K562 (cell line): Measurements from ENCODE around the gene UBE2QL1. TPM values are rescaled to one million over a fixed set of nuclear protein-coding genes. Genes with fewer than 3 reads are reported as not detected.

Source experiments
- BHLHE40 ChIP-seq: IDR thresholded peaks from 2 replicates; pipeline ENCODE4 v1.6.1; 2011; ENCODE audit warnings: low read length, improper control_type of control experiment
- CTBP1 ChIP-seq: fragments of 450-650 bp; IDR thresholded peaks from 2 replicates; pipeline ENCODE4 v1.6.1; 2016; ENCODE audit warnings: borderline replicate concordance
- EWSR1 ChIP-seq: fragments of 450-650 bp; IDR thresholded peaks from 2 replicates; pipeline ENCODE4 v1.6.1; 2018; ENCODE audit warnings: borderline replicate concordance, mild to moderate bottlenecking, low read depth, moderate library complexity; ENCODE audit not compliant: partially characterized antibody
- GTF2B ChIP-seq: IDR thresholded peaks from 2 replicates; pipeline ENCODE4 v1.6.1; 2011; ENCODE audit not compliant: insufficient read length; ENCODE audit errors: extremely low read depth
- RBFOX2 ChIP-seq: fragments of 200-400 bp; formaldehyde crosslinking; IDR thresholded peaks from 2 replicates; pipeline ENCODE4 v1.6.1; 2017; ENCODE audit warnings: low read depth, mild to moderate bottlenecking, low read length, moderate library complexity
- REST ChIP-seq, 2 experiments: fragments of 450-650 bp; formaldehyde crosslinking in 1 of 2; IDR thresholded peaks; 2 replicates each; pipeline versions ENCODE4 v1.4.0 to v1.6.1; 2014 to 2020; ENCODE audit warnings: mild to moderate bottlenecking in 2 of 2, borderline replicate concordance in 1 of 2, low read depth in 1 of 2
- SAFB2 ChIP-seq: fragments of 200-400 bp; formaldehyde crosslinking; IDR thresholded peaks from 2 replicates; pipeline ENCODE4 v1.6.1; 2018; ENCODE audit warnings: borderline replicate concordance, low read length, low read depth, moderate library complexity; ENCODE audit not compliant: severe bottlenecking
- TAL1 ChIP-seq: fragments of 450-650 bp; IDR thresholded peaks from 2 replicates; pipeline ENCODE4 v1.6.1; 2016; ENCODE audit warnings: mild to moderate bottlenecking
- ZNF318 ChIP-seq, 2 experiments: fragments of 450-650 bp; IDR thresholded peaks; 2 replicates each; pipeline ENCODE4 v1.6.1; 2016; ENCODE audit warnings: mild to moderate bottlenecking in 2 of 2, borderline replicate concordance in 1 of 2, low read depth in 1 of 2, moderate library complexity in 1 of 2
- polyA plus RNA-seq, 8 experiments: library from polyadenylated mRNA; depleted of rRNA in 4 of 8; stranded (reverse) in 5 of 8; unstranded in 3 of 8; fragments of >200 nt; fragmentation: Nextera tagmentation in 2 of 8; fragmentation: Illumina TruSeq in 1 of 8; extraction: Ambion mirVana in 2 of 8; extraction: Trizol in 1 of 8; gene quantifications; 2 replicates each; pipeline versions ENCODE4 v1.2.1 to v1.2.3, GENCODE V29; 2011 to 2014; ENCODE audit warnings: inconsistent platforms in 1 of 8, missing spikeins in 1 of 8
- total RNA-seq, 7 experiments: library from RNA; depleted of rRNA in 6 of 7; stranded (reverse); fragments of >200 nt in 6 of 7; fragmentation: Illumina TruSeq in 2 of 7; extraction: Trizol in 2 of 7; gene quantifications; 2 replicates each; pipeline versions ENCODE4 v1.2.1 to v1.2.3, GENCODE V29; 2011 to 2021; ENCODE audit warnings: low replicate concordance in 1 of 7

UBE2QL1 gene
- total and polyA plus RNA-seq, 9 of the 15 experiments (the other 6 are each of a cell fraction or from before 2014, with no cell fraction given): not detected

GRCh38 chr5:6411141-6411540 lies 37.5 kb upstream of the UBE2QL1 start (continued):
- no peak for TF ChIP-seq EWSR1
- peak; percentile 67 for TF ChIP-seq BHLHE40
- TF ChIP-seq REST (IDR thresholded peaks at IDR 0.05; ENCODE audit: borderline replicate concordance): no peak
- TF ChIP-seq REST (CRISPR knock-in tag; IDR thresholded peaks at IDR 0.05; ENCODE audit: low read depth): no peak
- TF ChIP-seq TAL1: no peak
- TF ChIP-seq SAFB2: no peak
- no peak for TF ChIP-seq RBFOX2
- TF ChIP-seq ZNF318 (IDR thresholded peaks at IDR 0.05; ENCODE audit: borderline replicate concordance in 1 of 2, low read depth in 1 of 2): no peak
- TF ChIP-seq CTBP1: 0 out of 2 replicates have a peak, but pooled peaks have one; percentile 15
- TF ChIP-seq GTF2B: no peak
